Mesenteric fat pad (tissue), 1 donor: ENCODE measurements around the gene TTC7B. TPM values are rescaled to one million over a fixed set of nuclear protein-coding genes. Genes with fewer than 3 reads are reported as not detected.
A peak's percentile ranks its signal among the peaks of the same experiment; 100 is the strongest.

Source experiments
- DNase-seq: peaks from one replicate; pipeline ENCODE4 v3.0.0-alpha.2; 2020; ENCODE audit warnings: low spot score
- total RNA-seq: library from RNA; stranded (reverse); fragmentation: NEBNext Ultra II Directional; extraction: Animal tissue kit (Norgen Biotek cat#: 25700); gene quantifications from one replicate; pipeline ENCODE4 v1.2.1, GENCODE V29; 2021
- donor health status: DM: yes; HTN: yes; CAD: no.

The TTC7B gene
- total RNA-seq, 1 donor from 2014 or later = 92.3 TPM

DNA sequence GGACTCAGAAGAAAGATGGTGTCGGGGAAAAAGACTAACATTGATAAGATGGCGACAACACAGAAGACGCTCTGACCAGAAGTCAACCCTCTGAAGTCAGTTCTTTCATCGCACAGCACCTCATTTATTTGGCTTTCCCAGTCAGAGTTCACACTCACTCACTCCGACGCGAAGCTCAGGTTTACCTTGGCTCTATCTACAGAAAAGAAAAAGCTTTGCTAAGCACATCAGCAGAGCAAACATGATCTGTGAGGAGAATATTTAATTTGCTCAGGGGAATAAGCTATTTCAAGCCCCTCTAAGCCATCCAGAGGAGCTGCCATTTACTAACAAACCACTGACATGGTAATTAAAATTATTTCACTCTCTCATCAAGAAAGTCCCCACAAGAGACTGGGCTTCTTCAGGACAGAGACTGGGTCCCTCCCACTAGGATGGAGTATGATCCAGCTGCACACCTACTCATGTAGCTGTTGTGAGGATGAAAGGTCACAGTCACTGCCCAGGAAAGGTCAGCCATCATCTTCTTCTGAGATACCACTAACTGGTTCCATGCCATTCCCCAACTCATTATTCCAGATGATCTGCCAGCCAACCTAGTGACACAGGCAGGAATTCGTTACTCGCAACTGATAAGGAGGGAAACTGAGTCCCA is 111.4 kb downstream of the TTC7B start:
- DNase-seq = no peak

DNA sequence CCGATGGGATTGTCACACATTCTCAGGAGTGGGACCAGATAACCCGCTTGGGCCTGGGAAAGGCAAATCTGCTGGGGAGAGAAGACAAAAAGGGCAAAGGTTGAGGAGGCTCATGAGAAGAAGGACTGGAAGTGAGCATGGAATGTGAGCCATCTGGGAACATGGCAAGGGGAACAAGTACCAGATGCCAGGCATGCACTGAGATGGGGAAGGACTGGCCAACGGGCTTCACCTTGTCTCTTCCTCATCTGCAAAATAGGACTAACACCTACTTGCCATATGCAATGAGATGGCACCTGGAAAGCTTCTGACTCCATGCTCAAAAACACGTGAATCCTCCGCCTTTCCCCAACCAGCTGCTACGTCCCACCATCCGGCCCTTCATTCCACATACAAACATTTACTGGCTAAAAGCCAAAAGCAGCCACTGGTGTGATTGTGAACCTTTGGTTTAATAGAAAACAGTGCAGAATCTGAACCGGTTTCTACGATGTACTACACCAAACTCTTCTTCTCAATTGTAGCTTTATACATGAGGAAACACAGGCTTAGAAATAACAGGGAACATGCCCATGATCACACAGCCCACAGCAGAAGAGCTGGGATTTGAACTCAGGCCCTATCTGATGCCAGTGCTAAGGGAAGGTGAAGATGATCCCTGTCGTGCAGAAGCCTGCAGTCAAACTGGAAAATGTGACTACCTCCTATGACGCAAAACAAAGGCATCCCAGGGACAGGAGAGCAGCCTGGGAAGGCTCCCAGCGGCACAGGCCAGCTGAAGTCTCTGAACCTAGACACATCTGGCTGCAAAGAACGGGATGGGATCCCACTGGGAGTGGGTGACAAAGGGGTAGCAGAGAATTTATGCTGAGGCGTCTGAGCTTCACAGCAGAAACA is 112.1 kb downstream of the TTC7B start:
- no peak for DNase-seq

DNA sequence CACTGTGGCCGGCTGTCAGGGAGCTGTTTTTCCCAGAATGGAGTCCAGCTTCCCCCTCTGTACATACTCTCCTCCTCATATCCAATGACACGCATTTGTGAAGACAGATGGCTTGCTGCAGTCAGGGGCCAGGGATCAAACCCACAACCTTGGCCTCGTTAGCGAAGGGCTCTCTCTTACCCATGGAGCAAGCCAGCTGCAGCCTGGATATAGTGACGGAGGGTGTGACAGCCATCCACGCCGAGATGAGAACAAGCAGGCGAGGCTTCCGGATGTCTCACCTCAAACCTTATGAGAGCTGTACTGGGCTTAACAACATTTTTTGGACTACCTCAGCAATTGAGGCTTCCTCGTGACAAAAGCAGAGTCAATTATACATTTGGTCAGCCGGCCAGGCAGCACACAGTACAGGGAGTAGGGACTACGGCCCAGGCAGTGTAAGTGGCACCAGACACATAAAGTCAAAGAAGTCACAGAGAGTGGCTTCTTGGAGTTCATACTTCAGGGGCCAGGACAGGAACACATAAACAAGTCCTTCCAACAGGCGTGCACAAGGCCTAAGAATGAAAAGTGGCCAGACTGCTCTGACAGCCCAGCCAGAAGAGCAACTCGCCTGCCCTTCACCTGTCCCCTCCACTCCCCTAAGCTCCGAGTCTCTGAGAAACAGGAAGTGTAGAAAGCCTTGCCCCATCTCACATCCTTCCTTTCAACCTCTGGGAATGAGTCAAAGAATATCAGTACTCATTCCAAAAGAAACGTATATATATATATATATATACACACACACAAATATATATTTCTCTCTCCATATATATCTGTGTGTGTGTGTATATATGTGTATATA is 115.1 kb downstream of the TTC7B start:
- DNase-seq = no peak

DNA sequence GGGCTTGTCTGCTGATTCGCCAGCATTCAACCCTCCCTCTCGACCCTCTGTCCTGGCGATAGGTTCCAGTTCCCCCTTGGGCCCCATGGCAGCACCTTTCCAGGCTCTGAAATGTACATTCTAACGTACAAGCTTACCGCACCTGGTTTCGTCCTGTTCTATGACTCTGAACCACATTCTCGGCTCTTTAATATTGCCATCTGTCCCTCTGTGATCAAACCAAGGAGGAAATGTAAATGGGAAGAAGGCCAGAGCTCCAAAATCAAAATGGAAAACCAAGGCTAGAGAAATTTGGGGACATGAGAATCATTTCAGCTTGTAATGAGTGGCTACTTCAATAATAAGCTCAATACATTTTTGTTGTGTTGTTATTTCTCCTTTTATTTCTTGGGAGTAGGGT is 117.2 kb downstream of the TTC7B start:
- DNase-seq = no peak

DNA sequence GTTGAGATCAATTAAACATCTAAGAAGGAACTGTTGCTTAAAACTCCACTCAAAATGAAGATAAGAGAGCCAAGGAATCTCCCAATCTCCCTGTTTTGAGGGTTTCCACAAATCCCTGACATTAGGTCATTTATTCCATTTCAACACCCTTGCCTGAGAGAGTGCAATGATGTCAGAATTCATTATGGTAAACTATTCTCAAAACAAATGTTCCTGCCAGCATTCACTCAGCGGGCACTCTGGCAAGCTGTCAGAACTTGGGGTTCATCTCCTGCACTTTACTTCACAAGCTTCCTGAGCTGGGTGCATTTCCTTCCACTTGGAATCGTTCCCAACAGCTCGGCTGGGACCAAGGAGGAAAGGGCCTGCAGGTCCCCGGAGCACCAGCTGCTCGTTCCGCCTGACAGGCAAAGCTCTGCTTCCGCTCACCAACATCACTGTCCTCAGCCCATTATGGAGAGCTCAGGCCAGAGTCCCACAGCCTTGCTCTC is 117.8 kb downstream of the TTC7B start:
- DNase-seq = no peak

DNA sequence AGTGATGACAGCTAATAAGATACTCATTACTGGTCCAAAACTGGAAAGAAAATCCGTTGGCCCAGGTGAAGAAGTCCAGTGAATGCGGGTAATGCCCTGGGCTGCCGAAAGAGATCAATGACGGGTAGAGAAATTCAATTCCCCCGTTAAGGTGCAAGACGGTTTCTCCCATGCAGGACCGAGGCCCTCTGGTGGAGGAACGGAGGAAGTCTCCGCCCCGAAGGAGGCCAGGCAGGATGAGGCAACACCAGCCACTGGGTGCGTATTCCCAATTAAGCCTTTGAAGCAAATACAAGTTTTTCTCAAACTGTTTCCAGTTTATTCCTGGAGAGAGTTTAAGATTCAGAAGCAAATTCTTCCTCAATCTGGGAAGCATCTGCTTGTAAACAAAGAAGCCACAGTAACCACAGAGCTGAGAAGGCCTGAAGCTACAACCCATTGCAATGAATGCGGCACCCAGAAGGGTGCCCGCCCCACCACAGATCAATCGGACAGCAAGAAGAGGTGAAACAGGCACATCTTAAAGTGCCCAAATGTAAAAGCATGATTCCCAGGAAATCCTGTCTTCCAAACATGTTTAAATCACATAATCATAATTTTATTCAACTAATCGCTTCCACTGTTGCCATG is 118.5 kb downstream of the TTC7B start:
- DNase-seq = peak; percentile 92

DNA sequence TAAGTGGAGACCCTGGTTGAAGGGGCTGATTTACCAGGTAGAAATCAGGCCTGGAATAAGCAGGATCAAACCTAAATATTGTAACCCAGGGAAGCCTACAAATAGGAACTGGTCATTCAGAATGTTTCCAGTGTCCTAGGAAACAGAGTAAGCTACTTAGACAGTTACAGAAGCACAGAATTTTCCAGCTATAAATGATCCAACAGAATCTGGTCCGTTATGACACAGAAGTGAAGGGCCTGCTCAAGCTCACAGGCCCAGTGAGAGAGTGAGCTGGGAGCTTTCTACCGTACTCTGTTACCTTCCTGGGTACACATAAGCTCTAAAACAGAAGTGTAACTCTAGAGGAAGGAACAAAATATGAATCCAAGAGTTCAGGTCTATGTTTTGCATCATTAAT is 119.1 kb downstream of the TTC7B start:
- no peak for DNase-seq

DNA sequence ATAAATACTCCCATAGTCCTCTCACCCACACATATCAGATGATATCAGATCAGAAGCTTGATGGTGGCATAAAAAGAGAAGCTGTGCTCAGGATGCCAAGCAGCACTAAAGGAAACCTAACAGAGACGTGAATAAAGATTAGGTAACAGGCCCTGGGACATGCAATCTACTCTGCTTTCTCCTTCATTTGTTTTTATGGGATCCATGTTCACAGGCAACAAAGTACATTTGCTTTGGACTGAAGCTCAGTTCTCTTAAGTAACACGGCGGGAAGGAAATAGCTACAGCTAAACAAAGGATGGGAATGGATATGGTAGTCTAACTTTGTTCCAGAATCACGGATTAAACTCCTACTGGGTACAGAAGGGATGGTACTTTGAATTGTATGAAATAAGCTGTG is 119.5 kb downstream of the TTC7B start:
- no peak for DNase-seq

DNA sequence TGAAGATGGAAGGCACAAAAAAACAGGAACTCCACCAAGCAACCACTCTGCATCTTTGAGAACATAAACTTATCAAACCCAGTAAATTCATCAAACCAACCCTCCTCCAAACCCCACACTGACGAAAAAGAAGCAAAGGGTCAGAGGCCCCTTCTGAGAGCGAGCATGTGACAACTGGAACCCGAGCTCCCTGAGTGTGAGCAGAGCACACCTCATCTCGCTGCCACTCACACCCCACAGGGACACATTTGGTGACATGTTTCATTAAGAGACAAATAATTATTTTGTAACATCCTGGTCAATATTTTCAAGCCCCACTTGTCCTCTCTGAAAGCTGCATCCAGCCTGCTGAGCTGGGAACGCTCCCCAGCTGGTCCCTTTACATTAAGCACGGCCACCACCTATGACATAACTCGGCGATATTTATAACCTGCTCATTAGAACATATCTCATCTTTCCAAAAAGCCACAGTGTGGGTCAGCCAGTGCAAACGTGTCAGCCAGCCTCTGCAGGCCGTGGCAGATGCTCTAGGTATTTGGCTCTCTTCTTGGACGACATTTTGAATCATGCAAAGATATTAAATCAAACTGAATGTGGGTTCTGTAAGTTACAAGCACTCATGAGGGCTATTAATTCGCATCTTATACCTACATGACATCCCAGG is 120.1 kb downstream of the TTC7B start:
- DNase-seq = no peak

DNA sequence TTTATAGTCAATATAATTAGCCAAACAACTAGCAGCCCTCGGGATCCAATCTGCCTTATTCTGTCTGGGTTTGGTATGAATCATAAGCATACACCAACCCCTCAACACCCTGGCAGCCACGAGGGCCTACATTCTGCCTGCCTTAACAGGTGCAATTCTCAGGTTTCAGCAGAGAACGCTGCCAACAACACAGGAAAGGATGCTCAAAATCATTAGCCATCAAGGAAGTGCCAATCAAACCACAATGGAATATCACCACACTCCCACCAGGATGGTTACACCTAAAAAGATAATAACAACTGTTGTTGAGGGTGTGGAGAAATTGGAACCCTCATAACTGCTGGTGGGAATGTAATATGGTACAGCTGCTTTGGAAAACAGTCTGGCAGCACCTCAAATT is 122.8 kb downstream of the TTC7B start:
- no peak for DNase-seq

DNA sequence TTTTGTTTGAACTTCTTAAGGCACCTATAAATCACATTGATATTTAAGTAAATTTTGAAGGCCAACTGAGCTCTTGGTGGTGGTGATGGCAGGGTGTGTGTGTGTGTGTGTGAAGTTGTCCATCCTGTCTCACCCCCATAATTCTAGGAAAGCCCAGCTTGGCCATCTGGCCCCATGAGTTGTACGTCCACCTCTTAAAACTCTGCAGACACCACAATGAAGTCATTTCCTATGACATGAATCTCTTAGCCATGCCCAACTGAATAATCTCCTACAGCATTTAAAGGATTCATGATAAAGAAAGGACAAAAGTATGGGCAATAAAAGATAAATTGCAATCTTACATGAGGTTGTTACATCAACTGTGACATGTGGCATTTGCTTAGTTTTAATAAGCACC is 123.4 kb downstream of the TTC7B start:
- DNase-seq = no peak

DNA sequence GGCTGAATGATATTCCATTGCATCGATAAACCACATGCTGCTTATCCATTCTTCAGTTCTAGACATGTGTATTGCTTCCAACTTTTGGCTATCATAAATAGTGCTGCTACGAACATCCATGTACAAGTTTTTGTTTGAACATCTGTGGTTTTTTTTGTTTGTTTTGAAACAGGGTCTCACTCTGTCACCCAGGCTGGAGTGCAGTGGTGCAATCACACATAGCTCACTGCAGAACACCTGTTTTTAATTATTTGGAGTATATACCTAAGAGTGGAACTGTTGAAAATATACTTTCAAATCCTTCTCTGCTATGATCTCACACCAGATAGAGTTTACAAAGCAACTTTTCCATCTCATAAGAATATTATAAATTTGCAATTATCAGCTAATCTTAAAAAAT is 124.2 kb downstream of the TTC7B start:
- DNase-seq = no peak

DNA sequence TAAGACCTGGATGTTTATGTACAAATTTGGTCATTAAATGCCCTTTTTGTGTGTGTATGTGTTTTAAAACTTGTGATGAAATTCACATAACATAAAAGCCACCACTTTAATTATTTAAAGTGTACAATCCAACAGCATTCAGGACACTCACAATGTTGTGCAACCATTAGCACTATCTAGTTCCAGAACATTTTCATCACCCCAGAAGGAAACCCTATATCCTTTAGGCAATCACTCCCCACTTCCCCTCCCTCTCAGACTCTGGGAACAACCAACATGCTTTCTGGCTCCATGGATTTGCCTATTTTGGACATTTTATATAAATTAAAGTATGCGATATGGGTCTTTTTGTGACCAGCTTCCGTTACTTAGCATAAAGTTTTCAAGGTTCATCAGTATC is 124.6 kb downstream of the TTC7B start:
- no peak for DNase-seq

DNA sequence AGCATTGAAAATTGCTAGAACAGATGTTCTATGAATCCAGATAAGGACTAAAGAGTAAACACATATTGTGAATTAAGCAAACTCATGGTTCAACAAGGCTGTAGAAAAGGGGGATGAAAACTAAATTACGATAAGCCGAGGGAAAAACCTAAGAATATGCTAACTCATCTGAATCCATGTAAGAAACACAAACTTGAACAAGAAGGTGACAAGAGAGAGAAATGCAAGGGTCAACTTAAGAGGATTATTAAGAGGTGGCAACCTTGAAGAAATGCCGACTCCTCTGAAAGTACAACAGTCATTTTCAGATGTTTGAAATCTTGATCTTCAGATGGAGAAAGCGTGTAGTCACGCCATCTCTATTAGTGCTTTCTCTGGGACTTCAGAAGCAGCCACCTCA is 128.6 kb downstream of the TTC7B start:
- no peak for DNase-seq

DNA sequence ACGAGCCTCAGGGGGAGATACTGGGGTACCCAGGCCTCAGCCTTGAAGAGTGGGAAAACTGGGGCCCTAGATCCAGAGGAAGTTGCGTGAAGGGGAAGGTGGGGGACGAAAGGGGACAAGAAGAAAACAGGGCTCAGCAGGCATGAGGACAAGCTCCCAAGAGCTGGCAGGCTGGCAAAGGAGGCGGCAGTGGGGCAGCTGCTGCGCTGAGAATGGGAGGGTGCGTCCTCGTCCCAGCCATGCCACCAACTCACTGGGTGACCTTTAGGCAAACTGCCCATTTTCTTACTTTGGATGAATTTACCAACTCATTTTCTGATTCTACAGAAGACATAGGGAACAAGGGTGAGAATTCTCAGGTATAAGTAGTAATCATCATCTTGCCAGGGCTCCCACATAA is 133.6 kb downstream of the TTC7B start:
- DNase-seq = no peak

DNA sequence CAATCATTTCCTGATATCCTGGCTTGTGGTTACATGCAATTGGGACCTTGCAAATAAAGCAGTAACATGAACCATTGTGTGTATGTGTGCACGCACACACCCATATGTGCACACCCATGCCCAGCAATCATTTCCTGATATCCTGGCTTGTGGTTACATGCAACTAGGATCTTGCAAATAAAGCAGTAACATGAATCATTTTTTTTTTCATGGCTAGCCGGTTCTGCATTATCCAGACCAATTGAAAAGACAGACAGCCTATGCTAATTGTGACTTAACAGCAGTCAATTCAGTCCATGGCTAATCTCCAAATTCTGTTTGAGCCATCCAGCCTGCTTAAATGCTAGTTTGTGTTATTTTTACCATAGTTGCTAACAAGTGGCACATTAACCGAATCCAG is 134.3 kb downstream of the TTC7B start:
- no peak for DNase-seq

DNA sequence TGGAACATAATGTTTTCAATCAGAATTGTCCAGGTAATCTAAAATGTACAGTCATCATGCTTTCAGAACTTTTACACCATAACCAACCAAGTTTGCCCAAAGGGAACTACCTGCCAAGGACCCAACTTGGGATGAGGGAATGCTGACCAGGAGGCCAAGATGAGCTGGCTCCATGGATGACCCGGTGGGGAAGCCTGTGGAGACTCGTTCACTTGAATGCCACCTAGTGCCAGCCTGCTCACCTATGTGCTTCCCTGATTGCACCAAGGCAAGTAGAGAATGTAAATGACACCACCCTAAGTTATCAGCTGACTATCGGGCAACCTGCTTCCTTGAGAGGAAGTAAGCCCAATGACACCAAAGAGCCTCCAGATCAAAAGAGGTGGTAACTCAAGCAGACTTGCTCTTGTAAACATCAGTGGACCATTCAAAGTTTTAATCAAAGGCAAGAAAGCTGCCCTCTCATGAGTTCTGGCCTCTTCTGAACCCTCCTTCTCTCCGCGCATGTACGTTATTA is 137.3 kb downstream of the TTC7B start:
- DNase-seq = no peak

DNA sequence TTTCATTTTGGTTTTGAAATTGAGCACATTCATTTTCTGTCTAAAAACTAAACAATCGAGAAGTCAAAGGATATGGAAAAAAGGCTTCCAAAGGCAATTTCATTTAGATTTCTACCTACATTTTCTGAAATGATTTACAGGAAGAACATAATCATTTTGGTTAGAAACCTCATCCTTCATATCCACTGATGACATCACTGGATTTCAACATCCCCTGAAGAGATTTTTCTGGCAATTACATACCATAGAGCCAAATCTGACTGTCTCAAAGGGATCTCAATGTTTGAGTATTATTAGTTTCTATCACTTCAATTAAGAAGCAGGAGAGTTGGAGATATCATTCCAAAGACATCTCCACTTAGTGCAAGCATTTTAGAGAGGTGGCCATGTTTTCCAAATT is 137.8 kb downstream of the TTC7B start:
- DNase-seq = no peak

DNA sequence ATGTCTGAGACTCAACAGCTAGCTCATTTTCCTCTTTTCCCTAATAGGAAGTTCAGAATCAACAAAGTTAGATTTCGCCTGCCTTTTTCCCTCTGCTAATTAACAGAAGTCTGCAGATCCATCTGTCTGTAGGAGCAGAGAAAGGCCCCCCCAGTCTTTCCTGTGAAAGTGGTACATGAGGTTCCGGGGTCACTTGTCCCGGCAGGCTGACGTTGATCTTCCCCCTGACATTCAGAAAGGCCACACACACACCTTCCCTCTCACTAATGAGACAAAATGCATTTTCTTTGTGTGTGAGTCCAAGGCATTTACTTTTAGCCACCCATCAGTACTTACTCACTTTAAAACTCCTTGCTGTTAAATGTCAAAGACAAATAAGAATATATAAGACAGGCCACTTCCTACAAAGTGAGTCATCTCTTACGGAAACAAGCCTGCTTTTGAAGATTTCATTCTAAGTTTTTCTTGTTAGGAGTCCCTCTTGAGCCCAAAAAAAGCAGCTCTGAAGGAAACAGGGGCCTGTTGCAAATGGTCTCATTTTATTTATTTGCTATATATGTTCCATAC is 138.7 kb downstream of the TTC7B start:
- no peak for DNase-seq

DNA sequence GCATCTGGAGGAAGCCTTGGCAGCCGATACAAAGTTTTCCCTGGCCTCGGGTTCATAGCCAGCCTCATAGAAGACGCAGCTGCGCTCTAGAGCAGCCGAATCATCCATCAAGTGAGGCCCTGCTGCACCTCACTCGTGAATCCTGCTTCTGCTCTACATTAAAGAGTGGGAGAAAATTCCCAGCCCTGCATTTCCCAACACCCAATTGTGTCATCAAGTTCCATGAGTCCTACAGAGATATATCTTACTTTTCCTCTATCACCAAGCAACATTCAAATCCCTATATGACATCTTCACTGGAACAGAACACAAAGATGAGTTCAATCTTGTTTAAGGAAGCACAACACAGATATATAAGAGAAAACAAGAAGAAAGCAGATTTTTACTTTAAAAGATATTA is 139.3 kb downstream of the TTC7B start:
- DNase-seq = no peak
